Stimulated activated CD4-positive, alpha-beta T cell treated with anti-CD3 and anti-CD28 coated beads, TNF-alpha, amount 100 ng/mL, for 1 hour (primary cell): ENCODE measurements around the gene GPR153.
"Not testable (repeated sequence)": the region's sequence is repeated elsewhere in the genome, so short reads cannot be mapped to it uniquely, and the experiment has no call there.

Experiments used
- DNase-seq, 3 donors: peaks; one replicate each; pipeline ENCODE4 v3.0.0-alpha.2; 2020; ENCODE audit warnings: low read depth in 3 of 3, low spot score in 1 of 3

The GPR153 gene

GRCh38 chr1:6235296-6235677, 25.6 kb downstream of the GPR153 start:
- DNase-seq, result no peak

GRCh38 chr1:6234502-6235295, 26.2 kb downstream of the GPR153 start:
- DNase-seq, result no peak

- no peak for DNase-seq
Observed at GRCh38 chr1:6233376-6233775, 27.5 kb downstream of the GPR153 start.

GRCh38 chr1:6225651-6226050, 35.2 kb downstream of the GPR153 start:
- no peak for DNase-seq

- no peak for DNase-seq
Observed at GRCh38 chr1:6224718-6225117, 36.2 kb downstream of the GPR153 start.

- DNase-seq, result no peak
Observed at GRCh38 chr1:6223617-6224016, 37.3 kb downstream of the GPR153 start.

- DNase-seq, result no peak
Observed at GRCh38 chr1:6222636-6223035, 38.3 kb downstream of the GPR153 start.

GRCh38 chr1:6221210-6221784, 39.6 kb downstream of the GPR153 start:
- no peak for DNase-seq

GRCh38 chr1:6220236-6220635, 40.7 kb downstream of the GPR153 start:
- DNase-seq, result no peak

GRCh38 chr1:6219641-6220040, 41.3 kb downstream of the GPR153 start:
- DNase-seq, result not testable (repeated sequence)

GRCh38 chr1:6218375-6219164, 42.3 kb downstream of the GPR153 start:
- no peak for DNase-seq

GRCh38 chr1:6212193-6212959, 48.5 kb downstream of the GPR153 start:
- no peak for DNase-seq

- no peak for DNase-seq
Observed at GRCh38 chr1:6211731-6212130, 49.2 kb downstream of the GPR153 start.

GRCh38 chr1:6210591-6211355, 50.1 kb downstream of the GPR153 start:
- DNase-seq, result no peak

- DNase-seq, result peak in 1 of 3 donors; percentile 10
Observed at GRCh38 chr1:6209661-6210580, 51.0 kb downstream of the GPR153 start.

- DNase-seq, result peak in 1 of 3 donors; percentile 18
Observed at GRCh38 chr1:6208723-6209660, 51.9 kb downstream of the GPR153 start.

GRCh38 chr1:6207921-6208320, 53.0 kb downstream of the GPR153 start:
- DNase-seq, result no peak
